GM18951 (cell line): Measurements from ENCODE around the gene PLD1.
"Not testable (repeated sequence)": the region's sequence is repeated elsewhere in the genome, so short reads cannot be mapped to it uniquely, and the experiment has no call there.

Experiments
- POLR2A ChIP-seq: IDR thresholded peaks from 4 replicates; pipeline ENCODE4 v1.6.1; 2011; ENCODE audit warnings: mild to moderate bottlenecking; ENCODE audit not compliant: insufficient read length, insufficient read depth; ENCODE audit errors: extremely low read depth
- in situ Hi-C: fragments of 300-500 bp; cut with MboI; formaldehyde crosslinking; loops from one replicate; pipeline ENCODE4 v1.12.0; 2022; ENCODE audit warnings: low sequenced_read_pairs, mixed read lengths, inconsistent platforms; ENCODE audit not compliant: unreplicated experiment

The PLD1 gene

GRCh38 chr3:171640520-171641412, 169.5 kb downstream of the PLD1 start:
- in situ Hi-C loops: loop anchor here (10.0 kb wide), 1 partner anchor 134 kb away; no protein-coding TSS in a partner anchor
- no peak for TF ChIP-seq POLR2A

GRCh38 chr3:171636666-171637065, 173.6 kb downstream of the PLD1 start:
- no peak for TF ChIP-seq POLR2A
- in situ Hi-C loops: no loop called here

- no peak for TF ChIP-seq POLR2A
- in situ Hi-C loops: no loop called here
Measured at GRCh38 chr3:171632766-171633165, 177.5 kb downstream of the PLD1 start.

- in situ Hi-C loops: not testable (repeated sequence)
Measured at GRCh38 chr3:171626799-171627198, 183.5 kb downstream of the PLD1 start.

- TF ChIP-seq POLR2A: no peak
- in situ Hi-C loops: no loop called here
Measured at GRCh38 chr3:171622126-171622525, 188.2 kb downstream of the PLD1 start.

- TF ChIP-seq POLR2A: no peak
- in situ Hi-C loops: no loop called here
Measured at GRCh38 chr3:171620825-171621434, 189.4 kb downstream of the PLD1 start.

GRCh38 chr3:171616798-171617197, 193.5 kb downstream of the PLD1 start:
- TF ChIP-seq POLR2A: no peak
- in situ Hi-C loops: no loop called here

- in situ Hi-C loops: no loop called here
- no peak for TF ChIP-seq POLR2A
Measured at GRCh38 chr3:171615686-171616085, 194.6 kb downstream of the PLD1 start.

GRCh38 chr3:171615281-171615680, 195.0 kb downstream of the PLD1 start:
- in situ Hi-C loops: no loop called here
- no peak for TF ChIP-seq POLR2A

GRCh38 chr3:171614318-171614921, 195.9 kb downstream of the PLD1 start:
- in situ Hi-C loops: no loop called here
- TF ChIP-seq POLR2A: no peak

- in situ Hi-C loops: no loop called here
Measured at GRCh38 chr3:171607452-171607851, 202.8 kb downstream of the PLD1 start.

GRCh38 chr3:171606151-171606751, 204.0 kb downstream of the PLD1 start:
- in situ Hi-C loops: no loop called here
- TF ChIP-seq POLR2A: no peak

More at GRCh38 chr3:171607452-171607851, 202.8 kb downstream of the PLD1 start:
- TF ChIP-seq POLR2A: no peak

GRCh38 chr3:171604370-171604769, 205.9 kb downstream of the PLD1 start:
- in situ Hi-C loops: no loop called here
- TF ChIP-seq POLR2A: no peak

- in situ Hi-C loops: no loop called here
Measured at GRCh38 chr3:171602072-171602471, 208.2 kb downstream of the PLD1 start.

GRCh38 chr3:171600030-171600429, 210.3 kb downstream of the PLD1 start:
- TF ChIP-seq POLR2A: no peak
- in situ Hi-C loops: no loop called here

More at GRCh38 chr3:171602072-171602471, 208.2 kb downstream of the PLD1 start:
- no peak for TF ChIP-seq POLR2A
